Hepatocyte (in vitro differentiated cells): ENCODE data around the gene SLC45A2.

ENCODE experiments used
- EZH2 ChIP-seq: fragments of 200-600 bp; sonication (generic); IDR thresholded peaks from 2 replicates; pipeline ENCODE4 v1.6.1; 2016; ENCODE audit warnings: antibody characterized with exemption, mild to moderate bottlenecking, borderline replicate concordance
- TF ChIP-seq, protein P1 (sequence below): fragments of 200-600 bp; sonication (generic); IDR thresholded peaks from 2 replicates; pipeline ENCODE4 v1.5.1; 2016; ENCODE audit warnings: antibody characterized with exemption, mild to moderate bottlenecking; ENCODE audit not compliant: poor library complexity

DNA sequence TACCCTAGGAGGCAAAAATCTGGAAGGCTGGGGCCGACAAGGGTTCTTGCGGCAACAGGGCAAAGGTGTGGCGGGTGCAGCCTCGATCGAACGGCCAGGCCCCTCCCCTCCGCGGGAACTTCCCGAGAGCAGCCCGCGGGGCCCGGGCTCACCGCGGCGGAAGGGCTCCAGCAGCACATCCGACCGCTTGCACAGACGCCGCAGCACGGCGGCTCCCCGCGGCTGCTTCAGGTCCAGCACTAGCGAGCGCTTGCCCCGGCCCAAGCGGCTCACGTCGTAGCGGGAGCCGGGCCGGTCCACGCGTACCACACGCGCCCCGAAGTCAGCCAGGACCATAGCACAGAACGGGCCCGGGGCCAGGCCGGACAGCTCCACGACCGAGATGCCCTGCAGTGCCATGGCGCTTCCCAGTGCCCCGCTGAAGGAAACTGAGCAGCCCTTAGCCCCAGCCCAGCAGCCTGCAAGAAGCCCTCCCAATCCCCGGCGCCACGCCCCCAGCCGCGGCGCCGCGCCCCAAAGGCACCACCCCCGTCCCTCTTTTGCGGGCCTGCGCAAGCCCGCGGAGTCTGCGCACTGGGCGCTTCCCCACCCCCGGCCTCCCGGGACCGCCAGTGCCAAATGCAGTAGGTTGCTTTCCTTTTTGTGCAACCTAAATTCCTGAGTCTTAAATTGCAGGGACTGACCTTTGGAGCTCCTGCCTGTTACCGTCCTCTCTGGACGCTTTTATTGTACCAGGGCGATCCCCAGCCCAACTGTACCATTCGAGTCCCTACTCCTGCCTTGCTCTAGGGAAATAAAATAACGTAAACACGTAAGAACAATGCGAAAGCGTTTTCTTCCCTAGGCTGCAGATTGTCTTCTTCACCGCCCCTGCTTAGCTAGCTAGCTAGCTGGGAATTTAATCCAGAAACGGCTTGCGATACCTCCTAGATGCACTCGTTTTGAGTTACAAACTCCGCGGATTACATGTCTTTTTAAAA is 23.4 kb upstream of the SLC45A2 start, which contains the start of gene AMACR:
- TF ChIP-seq, protein P1, sequence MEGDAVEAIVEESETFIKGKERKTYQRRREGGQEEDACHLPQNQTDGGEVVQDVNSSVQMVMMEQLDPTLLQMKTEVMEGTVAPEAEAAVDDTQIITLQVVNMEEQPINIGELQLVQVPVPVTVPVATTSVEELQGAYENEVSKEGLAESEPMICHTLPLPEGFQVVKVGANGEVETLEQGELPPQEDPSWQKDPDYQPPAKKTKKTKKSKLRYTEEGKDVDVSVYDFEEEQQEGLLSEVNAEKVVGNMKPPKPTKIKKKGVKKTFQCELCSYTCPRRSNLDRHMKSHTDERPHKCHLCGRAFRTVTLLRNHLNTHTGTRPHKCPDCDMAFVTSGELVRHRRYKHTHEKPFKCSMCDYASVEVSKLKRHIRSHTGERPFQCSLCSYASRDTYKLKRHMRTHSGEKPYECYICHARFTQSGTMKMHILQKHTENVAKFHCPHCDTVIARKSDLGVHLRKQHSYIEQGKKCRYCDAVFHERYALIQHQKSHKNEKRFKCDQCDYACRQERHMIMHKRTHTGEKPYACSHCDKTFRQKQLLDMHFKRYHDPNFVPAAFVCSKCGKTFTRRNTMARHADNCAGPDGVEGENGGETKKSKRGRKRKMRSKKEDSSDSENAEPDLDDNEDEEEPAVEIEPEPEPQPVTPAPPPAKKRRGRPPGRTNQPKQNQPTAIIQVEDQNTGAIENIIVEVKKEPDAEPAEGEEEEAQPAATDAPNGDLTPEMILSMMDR, result no peak
- no peak for TF ChIP-seq EZH2
